SU-DHL-6 (cell line): Measurements from ENCODE around the gene ZNF385C.

ENCODE experiments used
- EZH2phosphoT487 ChIP-seq: fragments of 200-600 bp; sonication (generic), shearing (Covaris generic); conservative IDR thresholded peaks from 2 replicates; pipeline ENCODE4 v1.6.1; 2018; ENCODE audit warnings: mild to moderate bottlenecking, antibody characterized with exemption, low read length, moderate library complexity, mixed read lengths
- TF ChIP-seq, protein P1 (sequence below): fragments of 200-600 bp; sonication (generic); IDR thresholded peaks from one replicate; pipeline ENCODE4 v1.5.1; 2017; ENCODE audit warnings: antibody characterized with exemption, mild to moderate bottlenecking, low read length, moderate library complexity; ENCODE audit not compliant: insufficient read depth, poor library complexity, severe bottlenecking

DNA sequence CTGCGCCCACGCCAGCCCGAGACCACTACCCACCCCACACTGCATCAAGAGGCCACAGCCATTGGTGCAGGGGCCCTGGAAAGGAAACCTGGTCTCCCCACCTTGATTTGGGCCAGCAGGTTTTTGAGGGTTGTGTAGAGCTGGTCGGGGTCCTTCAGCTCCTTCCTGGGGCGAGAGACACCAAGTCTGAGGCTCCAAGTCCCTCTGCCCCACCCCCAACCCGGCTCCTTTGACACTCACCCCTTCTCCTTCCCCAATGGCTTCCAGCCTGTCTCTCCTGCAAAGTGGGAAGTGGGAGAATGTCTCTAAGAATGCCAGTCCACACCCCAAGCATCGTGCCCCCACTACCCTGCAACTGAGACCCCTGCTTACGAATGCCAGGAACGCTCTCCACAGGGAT is 15.8 kb upstream of the ZNF385C start:
- TF ChIP-seq, protein P1, sequence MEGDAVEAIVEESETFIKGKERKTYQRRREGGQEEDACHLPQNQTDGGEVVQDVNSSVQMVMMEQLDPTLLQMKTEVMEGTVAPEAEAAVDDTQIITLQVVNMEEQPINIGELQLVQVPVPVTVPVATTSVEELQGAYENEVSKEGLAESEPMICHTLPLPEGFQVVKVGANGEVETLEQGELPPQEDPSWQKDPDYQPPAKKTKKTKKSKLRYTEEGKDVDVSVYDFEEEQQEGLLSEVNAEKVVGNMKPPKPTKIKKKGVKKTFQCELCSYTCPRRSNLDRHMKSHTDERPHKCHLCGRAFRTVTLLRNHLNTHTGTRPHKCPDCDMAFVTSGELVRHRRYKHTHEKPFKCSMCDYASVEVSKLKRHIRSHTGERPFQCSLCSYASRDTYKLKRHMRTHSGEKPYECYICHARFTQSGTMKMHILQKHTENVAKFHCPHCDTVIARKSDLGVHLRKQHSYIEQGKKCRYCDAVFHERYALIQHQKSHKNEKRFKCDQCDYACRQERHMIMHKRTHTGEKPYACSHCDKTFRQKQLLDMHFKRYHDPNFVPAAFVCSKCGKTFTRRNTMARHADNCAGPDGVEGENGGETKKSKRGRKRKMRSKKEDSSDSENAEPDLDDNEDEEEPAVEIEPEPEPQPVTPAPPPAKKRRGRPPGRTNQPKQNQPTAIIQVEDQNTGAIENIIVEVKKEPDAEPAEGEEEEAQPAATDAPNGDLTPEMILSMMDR = no peak
- no peak for TF ChIP-seq EZH2phosphoT487
